Esophagus squamous epithelium (tissue), 4 donors: ENCODE results near the gene FBXO42.

Experiments used
- POLR2A ChIP-seq, 4 donors: fragments of 450-650 bp; IDR thresholded peaks; one replicate each; pipeline ENCODE4 v1.6.1; 2017; ENCODE audit warnings: antibody characterized with exemption in 4 of 4, mild to moderate bottlenecking in 4 of 4, moderate library complexity in 3 of 4
- TF ChIP-seq, protein P1 (sequence below), 6 experiments: fragments of 450-650 bp in 4 of 6; fragments of 200-600 bp in 2 of 6; sonication (generic) in 2 of 6; IDR thresholded peaks; one replicate each; pipeline ENCODE4 v1.5.1; 2016 to 2019; ENCODE audit warnings: antibody characterized with exemption in 6 of 6, mild to moderate bottlenecking in 4 of 6, moderate library complexity in 4 of 6

DNA sequence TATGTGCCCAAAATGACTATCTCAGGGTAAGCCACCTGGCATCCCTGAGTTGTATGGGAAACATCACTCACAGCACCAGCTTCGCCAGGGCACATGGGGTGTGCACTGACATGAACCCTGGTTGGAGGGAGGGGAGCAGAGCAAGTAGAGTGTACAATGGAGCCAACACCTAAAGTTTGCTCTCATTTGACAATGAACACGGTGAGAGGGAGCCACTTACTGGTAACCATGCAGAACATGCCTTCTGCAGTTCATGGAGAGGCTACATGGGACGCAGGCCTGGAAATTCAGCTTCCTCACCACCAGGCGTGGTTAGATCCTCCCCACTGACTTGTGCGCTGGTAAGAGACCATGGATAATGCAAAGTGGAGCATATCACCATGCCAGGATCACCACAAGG, 105.3 kb downstream of the FBXO42 start:
- TF ChIP-seq, protein P1, sequence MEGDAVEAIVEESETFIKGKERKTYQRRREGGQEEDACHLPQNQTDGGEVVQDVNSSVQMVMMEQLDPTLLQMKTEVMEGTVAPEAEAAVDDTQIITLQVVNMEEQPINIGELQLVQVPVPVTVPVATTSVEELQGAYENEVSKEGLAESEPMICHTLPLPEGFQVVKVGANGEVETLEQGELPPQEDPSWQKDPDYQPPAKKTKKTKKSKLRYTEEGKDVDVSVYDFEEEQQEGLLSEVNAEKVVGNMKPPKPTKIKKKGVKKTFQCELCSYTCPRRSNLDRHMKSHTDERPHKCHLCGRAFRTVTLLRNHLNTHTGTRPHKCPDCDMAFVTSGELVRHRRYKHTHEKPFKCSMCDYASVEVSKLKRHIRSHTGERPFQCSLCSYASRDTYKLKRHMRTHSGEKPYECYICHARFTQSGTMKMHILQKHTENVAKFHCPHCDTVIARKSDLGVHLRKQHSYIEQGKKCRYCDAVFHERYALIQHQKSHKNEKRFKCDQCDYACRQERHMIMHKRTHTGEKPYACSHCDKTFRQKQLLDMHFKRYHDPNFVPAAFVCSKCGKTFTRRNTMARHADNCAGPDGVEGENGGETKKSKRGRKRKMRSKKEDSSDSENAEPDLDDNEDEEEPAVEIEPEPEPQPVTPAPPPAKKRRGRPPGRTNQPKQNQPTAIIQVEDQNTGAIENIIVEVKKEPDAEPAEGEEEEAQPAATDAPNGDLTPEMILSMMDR (IDR thresholded peaks at IDR 0.05) = peak in 1 of 6 experiments; percentile 14
- no peak for TF ChIP-seq POLR2A (IDR thresholded peaks at IDR 0.05)
